ENCODE data around the gene HIBCH. TPM values are rescaled to one million over a fixed set of nuclear protein-coding genes. Genes with fewer than 3 reads are reported as not detected.
"Not testable (repeated sequence)": the region's sequence is repeated elsewhere in the genome, so short reads cannot be mapped to it uniquely, and the experiment has no call there.

The HIBCH gene
- total and polyA plus RNA-seq, 2 donors (not counting 3 experiments of a cell fraction or from before 2014, with no cell fraction given), result 6.4 to 24.7 TPM

- no peaks in the 10 kb centered on the region for H3K36me3 ChIP-seq (ENCODE audit: control insufficient read depth in 2 of 2, extremely low read depth in 1 of 2, insufficient read depth in 2 of 2, low read length in 2 of 2)
- dilution Hi-C loops (cut with MboI; ENCODE audit: extremely low pct_ligation_motif_present, low sequenced_read_pairs), result no loop called here
- no peak overlapping the region for H3K4me2 ChIP-seq (ENCODE audit: insufficient read depth, low read length)
- no peaks in the 10 kb centered on the region for H3K27me3 ChIP-seq (ENCODE audit: control insufficient read depth in 2 of 2, insufficient read depth in 2 of 2, low read length in 2 of 2)
- peaks cover 4% of the 10 kb centered on the region for H3K79me2 ChIP-seq (ENCODE audit: control insufficient read depth, insufficient read depth, low read length)
- H4K20me1 ChIP-seq (replicated peaks; ENCODE audit: control insufficient read depth, extremely low read depth, insufficient read depth, low read length), result no peaks in the 10 kb centered on the region
- no peak overlapping the region for H3K27ac ChIP-seq (ENCODE audit: insufficient read depth, low read depth, low read length)
- H2AFZ ChIP-seq (ENCODE audit: low read depth, low read length), result no peak overlapping the region
- intact Hi-C loops (cut with micrococcal nuclease), result loop anchor here (1.0 kb wide), 1 partner anchor 225 kb away; no protein-coding TSS in a partner anchor
- ChIA-PET CTCF (interaction anchor here (0.8 to 2.0 kb wide), 4 partner anchors 36 to 653 kb away, joined by 3 to 5 read pairs (median 4); partner anchors contain the start of gene ASNSD1), POLR2A (no interaction called here)
- peaks cover 6% of the 10 kb centered on the region for H3K4me1 ChIP-seq (ENCODE audit: control insufficient read depth, extremely low read depth, insufficient read depth, low read length)
- no peak overlapping the region for H3K9ac ChIP-seq (replicated peaks; ENCODE audit: extremely low read depth, insufficient read depth, low read length)
- FAIRE-seq, result no peak
- no peak overlapping the region for H3K4me3 ChIP-seq (replicated peaks in 1 of 3; ENCODE audit: insufficient read depth in 1 of 3, low read depth in 1 of 3, low read length in 3 of 3)
- TF ChIP-seq POLR2AphosphoS5 (IDR thresholded peaks at IDR 0.05; ENCODE audit: insufficient read depth, low read depth, low read length) (no peak), POLR2A (IDR thresholded peaks at IDR 0.05; ENCODE audit: low read depth, low read length) (no peak), MYC (IDR thresholded peaks at IDR 0.05; ENCODE audit: low read depth, low read length) (no peak), JUN (IDR thresholded peaks at IDR 0.05; ENCODE audit: borderline replicate concordance, insufficient read depth, insufficient read length, low read depth) (no peak), EZH2 (IDR thresholded peaks at IDR 0.05; ENCODE audit: borderline replicate concordance, low read depth, low read length, severe bottlenecking) (no peak), CTCF (IDR thresholded peaks at IDR 0.05; ENCODE audit: extremely low read depth in 1 of 2, insufficient read depth in 1 of 2, low read depth in 1 of 2, low read length in 2 of 2) (no peak), FOS (IDR thresholded peaks at IDR 0.05; ENCODE audit: borderline replicate concordance, insufficient read depth, low read length) (no peak), GATA2 (IDR thresholded peaks at IDR 0.05; ENCODE audit: insufficient read depth, insufficient read length, low read depth, low read length) (no peak), MAX (IDR thresholded peaks at IDR 0.05; ENCODE audit: insufficient read depth, insufficient read length) (no peak)
- BruUV-seq (replicated peaks), result no TSS peak
- H3K9me3 ChIP-seq (replicated peaks; ENCODE audit: control insufficient read depth, insufficient read depth, low read length), result no peaks in the 10 kb centered on the region
- no peaks in the 10 kb centered on the region for H3K9me1 ChIP-seq (replicated peaks; ENCODE audit: control insufficient read depth, extremely low read depth, insufficient read depth, low read length)
- no peak for DNase-seq (ENCODE audit: low read depth, low spot score)
Measured at GRCh38 chr2:190313880-190314279, 5.7 kb downstream of the HIBCH start.

- H3K9me1 ChIP-seq (replicated peaks; ENCODE audit: control insufficient read depth, extremely low read depth, insufficient read depth, low read length); H3K9ac ChIP-seq (replicated peaks; ENCODE audit: extremely low read depth, insufficient read depth, low read length); H3K9me3 ChIP-seq (replicated peaks; ENCODE audit: control insufficient read depth, insufficient read depth, low read length); dilution Hi-C loops (cut with MboI; ENCODE audit: extremely low pct_ligation_motif_present, low sequenced_read_pairs); DNase-seq (ENCODE audit: low read depth, low spot score); intact Hi-C loops (cut with micrococcal nuclease); H3K36me3 ChIP-seq (ENCODE audit: control insufficient read depth in 2 of 2, extremely low read depth in 1 of 2, insufficient read depth in 2 of 2, low read length in 2 of 2); H3K27ac ChIP-seq (ENCODE audit: insufficient read depth, low read depth, low read length); FAIRE-seq; H3K79me2 ChIP-seq (ENCODE audit: control insufficient read depth, insufficient read depth, low read length); POLR2A ChIA-PET; H2AFZ ChIP-seq (ENCODE audit: low read depth, low read length); H3K27me3 ChIP-seq (ENCODE audit: control insufficient read depth in 2 of 2, insufficient read depth in 2 of 2, low read length in 2 of 2); H3K4me3 ChIP-seq (replicated peaks in 1 of 3; ENCODE audit: insufficient read depth in 1 of 3, low read depth in 1 of 3, low read length in 3 of 3); BruUV-seq (replicated peaks); H3K4me2 ChIP-seq (ENCODE audit: insufficient read depth, low read length); H4K20me1 ChIP-seq (replicated peaks; ENCODE audit: control insufficient read depth, extremely low read depth, insufficient read depth, low read length); H3K4me1 ChIP-seq (ENCODE audit: control insufficient read depth, extremely low read depth, insufficient read depth, low read length): not testable (repeated sequence)
- CTCF ChIA-PET, result interaction anchor here (1.3 to 2.0 kb wide), 5 partner anchors 10 to 652 kb away, joined by 3 to 7 read pairs (median 4); no protein-coding TSS in a partner anchor
Measured at GRCh38 chr2:190312635-190313025, 7.0 kb downstream of the HIBCH start.
